Gastrocnemius medialis (tissue), 4 donors: ENCODE measurements around the gene SDK2. TPM values are rescaled to one million over a fixed set of nuclear protein-coding genes. Genes with fewer than 3 reads are reported as not detected.
A peak's percentile ranks its signal among the peaks of the same experiment; 100 is the strongest.

ENCODE experiments used
- ATAC-seq, 2 donors: fragments of 150-250 bp; one replicate each; pipeline ENCODE4 v1.9.1; 2016
- DNase-seq, 2 donors: peaks; one replicate each; pipeline ENCODE4 v3.0.0-alpha.2; 2019
- H3K27ac ChIP-seq, 4 donors: fragments of 200-600 bp; sonication (generic); 1 replicate in 1 of 4; 2 replicates in 3 of 4; pipeline ENCODE4 v1.5.1; 2016 to 2018; ENCODE audit warnings: mild to moderate bottlenecking in 2 of 4, moderate library complexity in 1 of 4
- H3K27me3 ChIP-seq, 3 donors: fragments of 200-600 bp; sonication (generic) in 2 of 3; 1 replicate in 1 of 3; 2 replicates in 2 of 3; pipeline versions ENCODE4 v1.5.1 to v1.6.0; 2016 to 2019; ENCODE audit warnings: mild to moderate bottlenecking in 1 of 3, moderate library complexity in 1 of 3
- H3K36me3 ChIP-seq, 2 donors: fragments of 200-600 bp; sonication (generic) in 1 of 2; one replicate each; pipeline ENCODE4 v1.5.1; 2017 to 2018
- H3K4me1 ChIP-seq, 2 donors: fragments of 200-600 bp; sonication (generic) in 1 of 2; one replicate each; pipeline ENCODE4 v1.5.1; 2016 to 2017; ENCODE audit warnings: mild to moderate bottlenecking in 2 of 2
- H3K4me3 ChIP-seq, 4 donors: fragments of 200-600 bp; sonication (generic) in 3 of 4; 1 replicate in 1 of 4; 2 replicates in 3 of 4; pipeline ENCODE4 v1.5.1; 2016 to 2019; ENCODE audit warnings: mild to moderate bottlenecking in 2 of 4
- H3K9me3 ChIP-seq, 3 donors: fragments of 200-600 bp; sonication (generic) in 2 of 3; 1 replicate in 1 of 3; 2 replicates in 2 of 3; pipeline ENCODE4 v1.5.1; 2016 to 2019
- POLR2A ChIP-seq, 2 donors: fragments of 450-650 bp; IDR thresholded peaks; one replicate each; pipeline ENCODE4 v1.6.1; 2017; ENCODE audit warnings: antibody characterized with exemption in 2 of 2, mild to moderate bottlenecking in 2 of 2, moderate library complexity in 2 of 2
- in situ Hi-C, 4 donors: fragments of 200-750 bp; cut with MboI; loops; one replicate each; pipeline versions ENCODE4 v1.15.0 to v1.8.0; 2017; ENCODE audit warnings: low sequenced_read_pairs in 4 of 4
- intact Hi-C: fragments of 100-400 bp; cut with DNase I; formaldehyde crosslinking; loops from one replicate; pipeline ENCODE4 v1.15.1; 2023; ENCODE audit warnings: low total_unique reads
- total RNA-seq, 4 donors: library from RNA; depleted of rRNA; stranded (reverse); fragments of >200 nt; gene quantifications; one replicate each; pipeline versions ENCODE4 v1.1.0 to v1.2.3, GENCODE V29; 2016
- TF ChIP-seq, protein P1 (sequence below), 5 experiments: fragments of 450-650 bp in 3 of 5; fragments of 200-600 bp in 2 of 5; sonication (generic) in 2 of 5; IDR thresholded peaks in 4 of 5; conservative IDR thresholded peaks in 1 of 5; 1 replicate in 4 of 5; 2 replicates in 1 of 5; pipeline ENCODE4 v1.5.1; 2016 to 2019; ENCODE audit warnings: antibody characterized with exemption in 5 of 5, mild to moderate bottlenecking in 3 of 5, moderate library complexity in 3 of 5

The SDK2 gene
- total RNA-seq, 4 donors from 2014 or later = 0.02 to 0.31 (median 0.13) TPM

- Histone ChIP-seq H3K4me3 (no peak overlapping the region), H3K4me1 (no peaks in the 10 kb centered on the region), H3K36me3 (no peaks in the 10 kb centered on the region), H3K27me3 (no peaks in the 10 kb centered on the region), H3K9me3 (no peaks in the 10 kb centered on the region), H3K27ac (peak overlapping the region in 2 of 4 donors; percentile 22 to 41)
- ATAC-seq (no peak), DNase-seq (no peak)
- in situ Hi-C loops (no loop called here), intact Hi-C loops (no loop called here)
- TF ChIP-seq, protein P1, sequence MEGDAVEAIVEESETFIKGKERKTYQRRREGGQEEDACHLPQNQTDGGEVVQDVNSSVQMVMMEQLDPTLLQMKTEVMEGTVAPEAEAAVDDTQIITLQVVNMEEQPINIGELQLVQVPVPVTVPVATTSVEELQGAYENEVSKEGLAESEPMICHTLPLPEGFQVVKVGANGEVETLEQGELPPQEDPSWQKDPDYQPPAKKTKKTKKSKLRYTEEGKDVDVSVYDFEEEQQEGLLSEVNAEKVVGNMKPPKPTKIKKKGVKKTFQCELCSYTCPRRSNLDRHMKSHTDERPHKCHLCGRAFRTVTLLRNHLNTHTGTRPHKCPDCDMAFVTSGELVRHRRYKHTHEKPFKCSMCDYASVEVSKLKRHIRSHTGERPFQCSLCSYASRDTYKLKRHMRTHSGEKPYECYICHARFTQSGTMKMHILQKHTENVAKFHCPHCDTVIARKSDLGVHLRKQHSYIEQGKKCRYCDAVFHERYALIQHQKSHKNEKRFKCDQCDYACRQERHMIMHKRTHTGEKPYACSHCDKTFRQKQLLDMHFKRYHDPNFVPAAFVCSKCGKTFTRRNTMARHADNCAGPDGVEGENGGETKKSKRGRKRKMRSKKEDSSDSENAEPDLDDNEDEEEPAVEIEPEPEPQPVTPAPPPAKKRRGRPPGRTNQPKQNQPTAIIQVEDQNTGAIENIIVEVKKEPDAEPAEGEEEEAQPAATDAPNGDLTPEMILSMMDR (IDR thresholded peaks at IDR 0.05 in 4 of 5, conservative IDR thresholded peaks at IDR 0.05 in 1 of 5) = no peak
- no peak for TF ChIP-seq POLR2A (IDR thresholded peaks at IDR 0.05)
Measured at GRCh38 chr17:73323409-73324159, 320.7 kb downstream of the SDK2 start.

DNA sequence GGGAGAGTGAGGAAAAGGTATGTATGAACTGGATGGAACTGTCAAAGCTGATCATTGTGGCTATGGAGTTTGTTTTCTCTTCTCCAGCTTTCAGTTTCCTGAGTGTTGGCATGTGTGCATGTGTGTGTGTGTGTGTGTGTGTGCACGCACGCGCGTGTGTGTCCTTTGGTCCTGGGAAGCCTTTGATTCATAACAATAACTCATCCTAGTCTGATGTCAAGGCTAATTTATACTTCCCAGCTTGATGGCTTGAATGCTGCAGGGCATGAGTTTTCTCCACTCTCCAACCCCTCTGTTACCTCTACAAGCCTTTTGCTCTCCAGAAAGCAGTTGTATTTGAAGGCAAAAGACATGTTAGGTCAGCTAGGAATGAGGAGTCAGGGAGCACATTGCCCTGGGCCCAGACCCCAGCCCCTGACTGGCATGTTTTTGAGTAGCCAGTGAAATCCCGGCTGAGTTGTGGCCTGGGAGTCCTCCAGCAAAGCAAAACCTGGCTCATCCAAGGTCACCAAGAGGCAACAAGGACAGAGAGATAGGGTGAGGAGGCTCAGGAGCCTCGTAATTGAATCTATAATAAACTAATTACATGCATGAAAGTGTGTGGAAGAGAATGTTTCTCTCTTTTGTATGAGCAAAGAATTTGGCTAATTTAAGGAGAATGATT is 323.5 kb downstream of the SDK2 start:
- Histone ChIP-seq H3K9me3 (no peaks in the 10 kb centered on the region), H3K4me1 (peaks cover 0 to 11% of the 10 kb centered on the region in 2 donors), H3K4me3 (no peak overlapping the region), H3K27me3 (no peaks in the 10 kb centered on the region), H3K36me3 (no peaks in the 10 kb centered on the region), H3K27ac (no peak overlapping the region)
- TF ChIP-seq POLR2A (IDR thresholded peaks at IDR 0.05) = no peak
- TF ChIP-seq, protein P1 (IDR thresholded peaks at IDR 0.05 in 4 of 5, conservative IDR thresholded peaks at IDR 0.05 in 1 of 5) = no peak
- no peak for ATAC-seq
- no peak for DNase-seq
- in situ Hi-C loops = no loop called here
- intact Hi-C loops = no loop called here

GRCh38 chr17:73319766-73320165 is 324.5 kb downstream of the SDK2 start:
- Histone ChIP-seq H3K4me1 (peaks cover 0 to 11% of the 10 kb centered on the region in 2 donors), H3K9me3 (no peaks in the 10 kb centered on the region), H3K27ac (no peak overlapping the region), H3K36me3 (no peaks in the 10 kb centered on the region), H3K27me3 (no peaks in the 10 kb centered on the region), H3K4me3 (no peak overlapping the region)
- TF ChIP-seq, protein P1 (IDR thresholded peaks at IDR 0.05 in 4 of 5, conservative IDR thresholded peaks at IDR 0.05 in 1 of 5) = no peak
- no peak for TF ChIP-seq POLR2A (IDR thresholded peaks at IDR 0.05)
- intact Hi-C loops (no loop called here), in situ Hi-C loops (loop anchor here in 1 of 4 donors (10.0 kb wide), 1 partner anchor 65 kb away; no protein-coding TSS in a partner anchor)
- no peak for ATAC-seq
- DNase-seq = no peak

DNA sequence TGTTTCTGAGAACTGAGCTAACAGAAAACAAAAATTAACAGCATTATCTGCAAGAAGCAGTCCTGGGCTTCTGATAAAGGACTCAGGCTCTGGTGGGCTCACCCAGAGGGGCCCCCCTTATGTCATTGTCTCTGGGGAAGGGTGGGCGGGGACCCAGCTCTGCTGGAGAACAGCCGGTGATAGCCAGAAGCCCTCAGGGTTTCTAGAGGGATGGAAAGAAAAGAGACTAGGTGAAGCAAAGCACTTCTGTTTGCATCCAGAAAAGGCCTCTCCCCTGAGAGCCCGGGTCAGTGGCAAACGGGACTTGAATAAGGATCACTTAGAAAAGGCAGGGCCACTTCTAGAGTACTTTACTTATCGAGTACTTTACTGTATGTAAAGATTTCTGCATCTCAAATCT is 325.4 kb downstream of the SDK2 start:
- ATAC-seq (no peak), DNase-seq (no peak)
- no peaks in the 10 kb centered on the region for H3K27me3 ChIP-seq
- no peak overlapping the region for H3K4me3 ChIP-seq
- no peaks in the 10 kb centered on the region for H3K36me3 ChIP-seq
- in situ Hi-C loops (loop anchor here in 1 of 4 donors (10.0 kb wide), 1 partner anchor 64 kb away; no protein-coding TSS in a partner anchor), intact Hi-C loops (no loop called here)
- TF ChIP-seq, protein P1 (IDR thresholded peaks at IDR 0.05 in 4 of 5, conservative IDR thresholded peaks at IDR 0.05 in 1 of 5) = no peak
- no peak for TF ChIP-seq POLR2A (IDR thresholded peaks at IDR 0.05)
- no peak overlapping the region for H3K27ac ChIP-seq
- H3K9me3 ChIP-seq = no peaks in the 10 kb centered on the region
- peaks cover 0 to 11% of the 10 kb centered on the region in 2 donors for H3K4me1 ChIP-seq
